GM12878 (cell line): ENCODE measurements around the gene PDIA3. TPM values are rescaled to one million over a fixed set of nuclear protein-coding genes. Genes with fewer than 3 reads are reported as not detected.

Source experiments
- ZNF217 ChIP-seq: fragments of 450-650 bp; IDR thresholded peaks from 2 replicates; pipeline ENCODE4 v1.6.1; 2017; ENCODE audit warnings: antibody characterized with exemption, mild to moderate bottlenecking
- microRNA counts: library from miRNA; unstranded; fragments of <30 nt; microRNA quantifications from one replicate; lab custom pipeline; 2016
- microRNA-seq: library from miRNA; unstranded; fragments of <30 nt; microRNA quantifications from one replicate; pipeline ENCODE4, GENCODE V29; 2018
- polyA plus RNA-seq, 11 experiments: library from polyadenylated mRNA; depleted of rRNA in 4 of 11; unstranded in 6 of 11; stranded (reverse) in 5 of 11; fragments of >200 nt; fragmentation: Nextera tagmentation in 4 of 11; fragmentation: Illumina TruSeq in 1 of 11; extraction: Ambion mirVana in 4 of 11; extraction: Trizol in 1 of 11; gene quantifications; 1 replicate in 1 of 11; 2 replicates in 10 of 11; pipeline versions ENCODE4 v1.2.1 to v1.2.3, GENCODE V29; 2011 to 2016; ENCODE audit warnings: inconsistent platforms in 2 of 11, missing spikeins in 2 of 11, low read depth in 1 of 11
- small RNA-seq: library from RNA; depleted of rRNA; stranded (forward); fragments of <200 nt; gene quantifications from one replicate; pipeline ENCODE3, GENCODE V24; 2014
- total RNA-seq, 4 experiments: library from RNA; depleted of rRNA in 3 of 4; stranded (reverse); fragments of >200 nt in 3 of 4; fragmentation: Illumina TruSeq in 1 of 4; extraction: Trizol in 1 of 4; gene quantifications; 2 replicates each; pipeline versions ENCODE4 v1.2.1 to v1.2.3, GENCODE V29; 2013 to 2021
- TF ChIP-seq, protein P1 (sequence below): IDR thresholded peaks from 2 replicates; pipeline ENCODE4 v1.6.1; 2011; ENCODE audit warnings: low read depth, low read length, improper control_type of control experiment, borderline replicate concordance

PDIA3 gene
- total and polyA plus RNA-seq, 10 of the 15 experiments (the other 5 are each of a cell fraction or from before 2014, with no cell fraction given) = 18.2 to 716 (median 181) TPM

DNA sequence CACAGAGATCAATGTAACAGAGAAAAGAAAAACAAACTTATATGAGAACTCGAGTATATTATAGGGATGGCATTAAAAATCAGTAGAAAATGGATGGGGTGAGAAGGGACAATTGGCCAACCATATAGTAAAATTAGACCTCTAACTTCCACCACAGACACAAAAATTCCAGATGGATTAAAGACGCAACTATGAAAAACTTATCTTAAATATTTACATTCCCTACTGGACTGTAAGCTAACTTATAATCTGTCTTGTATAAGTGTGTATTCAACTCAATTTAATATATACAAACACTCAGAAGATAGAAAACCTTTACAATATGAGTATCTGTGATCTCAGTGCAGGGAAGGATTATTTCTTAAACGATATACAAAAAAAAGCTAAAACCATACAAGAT, 75.3 kb downstream of the PDIA3 start (continued):
- TF ChIP-seq, protein P1, sequence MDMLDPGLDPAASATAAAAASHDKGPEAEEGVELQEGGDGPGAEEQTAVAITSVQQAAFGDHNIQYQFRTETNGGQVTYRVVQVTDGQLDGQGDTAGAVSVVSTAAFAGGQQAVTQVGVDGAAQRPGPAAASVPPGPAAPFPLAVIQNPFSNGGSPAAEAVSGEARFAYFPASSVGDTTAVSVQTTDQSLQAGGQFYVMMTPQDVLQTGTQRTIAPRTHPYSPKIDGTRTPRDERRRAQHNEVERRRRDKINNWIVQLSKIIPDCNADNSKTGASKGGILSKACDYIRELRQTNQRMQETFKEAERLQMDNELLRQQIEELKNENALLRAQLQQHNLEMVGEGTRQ = no peak
- no peak for TF ChIP-seq ZNF217

MicroRNAs within 50 kb of the gene (microRNA counts, 767-probe panel; counts per million panel counts)
- microRNA hsa-miR-1282 (lab: Ali Mortazavi, UCI) = 977 counts per million, percentile 26 among the panel's probes with 10 or more counts

Small RNA genes within 50 kb of the gene (microRNA-seq; reads per million reads assigned to microRNA genes)
- not detected for gene MIR1282

Small RNA genes within 50 kb of the gene (small RNA-seq; reads per million reads assigned to genes)
- gene MIR1282 (not detected), gene RNU6-353P (not detected), gene RNU6-354P (not detected)

Other genes starting within 250 kb of the PDIA3 start
Only the 7 nearest of the 12 such genes appear.
- not detected in 2 replicates for gene CKMT1A, start 52.6 kb upstream of the PDIA3 start, total RNA-seq (2014; rRNA removed)
- not detected in 2 replicates for gene CKMT1A, start 52.6 kb upstream of the PDIA3 start, total RNA-seq (2014; rRNA removed; fragmentation: Illumina TruSeq; extraction: Trizol)
- gene CKMT1A, start 52.6 kb upstream of the PDIA3 start, total RNA-seq (2021) = 0.13 TPM in 1 of 2 replicates, not detected in the other
- gene CKMT1A, start 52.6 kb upstream of the PDIA3 start, polyA plus RNA-seq (2011; rRNA removed) = not detected in 2 replicates
- gene CKMT1A, start 52.6 kb upstream of the PDIA3 start, polyA plus RNA-seq (2014; fragmentation: Illumina TruSeq; extraction: Trizol) = not detected in 2 replicates
- under 1 TPM in 1 of 2 experiments, not detected in 1; 0.05 TPM for gene CKMT1A, start 52.6 kb upstream of the PDIA3 start, polyA plus RNA-seq (2014; fragmentation: Nextera tagmentation; extraction: Ambion mirVana)
- not detected in 2 replicates for gene CKMT1A, start 52.6 kb upstream of the PDIA3 start, polyA plus RNA-seq (2014; rRNA removed)
- gene CKMT1A, start 52.6 kb upstream of the PDIA3 start, polyA plus RNA-seq (2016; fragmentation: Nextera tagmentation; extraction: Ambion mirVana) = not detected
- gene ELL3, start 30.5 kb downstream of the PDIA3 start, total RNA-seq (2014; rRNA removed) = 25.4 and 25.6 TPM in 2 replicates
- 15.3 and 16.2 TPM in 2 replicates for gene ELL3, start 30.5 kb downstream of the PDIA3 start, total RNA-seq (2014; rRNA removed; fragmentation: Illumina TruSeq; extraction: Trizol)
- 12.9 and 15.0 TPM in 2 replicates for gene ELL3, start 30.5 kb downstream of the PDIA3 start, total RNA-seq (2021)
- gene ELL3, start 30.5 kb downstream of the PDIA3 start, polyA plus RNA-seq (2011; rRNA removed) = 23.1 and 29.9 TPM in 2 replicates
- gene ELL3, start 30.5 kb downstream of the PDIA3 start, polyA plus RNA-seq (2014; fragmentation: Illumina TruSeq; extraction: Trizol) = 17.0 and 17.3 TPM in 2 replicates
- 10 to 100 TPM; 19.6 to 26.4 TPM for gene ELL3, start 30.5 kb downstream of the PDIA3 start, polyA plus RNA-seq (2014; fragmentation: Nextera tagmentation; extraction: Ambion mirVana)
- gene ELL3, start 30.5 kb downstream of the PDIA3 start, polyA plus RNA-seq (2014; rRNA removed) = 18.5 and 30.3 TPM in 2 replicates
- gene ELL3, start 30.5 kb downstream of the PDIA3 start, polyA plus RNA-seq (2016; fragmentation: Nextera tagmentation; extraction: Ambion mirVana) = 10 to 100 TPM; 18.8 to 20.8 TPM
- gene SERF2, start 45.9 kb downstream of the PDIA3 start, total RNA-seq (2014; rRNA removed) = 464 and 511 TPM in 2 replicates
- 502 and 521 TPM in 2 replicates for gene SERF2, start 45.9 kb downstream of the PDIA3 start, total RNA-seq (2014; rRNA removed; fragmentation: Illumina TruSeq; extraction: Trizol)
- gene SERF2, start 45.9 kb downstream of the PDIA3 start, total RNA-seq (2021) = 905 and 909 TPM in 2 replicates
- gene SERF2, start 45.9 kb downstream of the PDIA3 start, polyA plus RNA-seq (2011; rRNA removed) = 480 and 731 TPM in 2 replicates
- gene SERF2, start 45.9 kb downstream of the PDIA3 start, polyA plus RNA-seq (2014; fragmentation: Illumina TruSeq; extraction: Trizol) = 347 and 1,122 TPM in 2 replicates
- 1,000 to 10,000 TPM; 4,056 to 4,159 TPM for gene SERF2, start 45.9 kb downstream of the PDIA3 start, polyA plus RNA-seq (2014; fragmentation: Nextera tagmentation; extraction: Ambion mirVana)
- gene SERF2, start 45.9 kb downstream of the PDIA3 start, polyA plus RNA-seq (2014; rRNA removed) = 824 and 883 TPM in 2 replicates
- 1,000 to 10,000 TPM; 1,845 to 1,938 TPM for gene SERF2, start 45.9 kb downstream of the PDIA3 start, polyA plus RNA-seq (2016; fragmentation: Nextera tagmentation; extraction: Ambion mirVana)
- gene SERINC4, start 53.8 kb downstream of the PDIA3 start, total RNA-seq (2014; rRNA removed) = 0.06 and 0.11 TPM in 2 replicates
- gene SERINC4, start 53.8 kb downstream of the PDIA3 start, total RNA-seq (2014; rRNA removed; fragmentation: Illumina TruSeq; extraction: Trizol) = 0.18 and 0.31 TPM in 2 replicates
- gene SERINC4, start 53.8 kb downstream of the PDIA3 start, total RNA-seq (2021) = 0.13 and 0.15 TPM in 2 replicates
- gene SERINC4, start 53.8 kb downstream of the PDIA3 start, polyA plus RNA-seq (2011; rRNA removed) = 0.78 and 0.96 TPM in 2 replicates
- gene SERINC4, start 53.8 kb downstream of the PDIA3 start, polyA plus RNA-seq (2014; fragmentation: Illumina TruSeq; extraction: Trizol) = 0.26 and 1.1 TPM in 2 replicates
- under 1 TPM; 0.16 to 0.26 TPM for gene SERINC4, start 53.8 kb downstream of the PDIA3 start, polyA plus RNA-seq (2014; fragmentation: Nextera tagmentation; extraction: Ambion mirVana)
- gene SERINC4, start 53.8 kb downstream of the PDIA3 start, polyA plus RNA-seq (2014; rRNA removed) = 0.06 and 0.26 TPM in 2 replicates
- gene SERINC4, start 53.8 kb downstream of the PDIA3 start, polyA plus RNA-seq (2016; fragmentation: Nextera tagmentation; extraction: Ambion mirVana) = under 1 TPM in 1 of 2 experiments, not detected in 1; 0.21 TPM
- gene HYPK, start 54.2 kb downstream of the PDIA3 start, total RNA-seq (2014; rRNA removed) = 11.9 and 13.6 TPM in 2 replicates
- gene HYPK, start 54.2 kb downstream of the PDIA3 start, total RNA-seq (2014; rRNA removed; fragmentation: Illumina TruSeq; extraction: Trizol) = 8.0 and 9.7 TPM in 2 replicates
- gene HYPK, start 54.2 kb downstream of the PDIA3 start, total RNA-seq (2021) = 16.4 and 17.2 TPM in 2 replicates
- gene HYPK, start 54.2 kb downstream of the PDIA3 start, polyA plus RNA-seq (2011; rRNA removed) = 16.2 and 17.9 TPM in 2 replicates
- 12.6 and 28.2 TPM in 2 replicates for gene HYPK, start 54.2 kb downstream of the PDIA3 start, polyA plus RNA-seq (2014; fragmentation: Illumina TruSeq; extraction: Trizol)
- 10 to 100 TPM in 1 of 2 experiments, 1 to 10 TPM in 1; 8.6 to 11.0 TPM for gene HYPK, start 54.2 kb downstream of the PDIA3 start, polyA plus RNA-seq (2014; fragmentation: Nextera tagmentation; extraction: Ambion mirVana)
- gene HYPK, start 54.2 kb downstream of the PDIA3 start, polyA plus RNA-seq (2014; rRNA removed) = 20.3 and 23.3 TPM in 2 replicates
- 10 to 100 TPM; 35.2 to 38.4 TPM for gene HYPK, start 54.2 kb downstream of the PDIA3 start, polyA plus RNA-seq (2016; fragmentation: Nextera tagmentation; extraction: Ambion mirVana)
- gene MFAP1, start 78.3 kb downstream of the PDIA3 start, total RNA-seq (2014; rRNA removed) = 24.5 and 33.1 TPM in 2 replicates
- 61.5 and 66.1 TPM in 2 replicates for gene MFAP1, start 78.3 kb downstream of the PDIA3 start, total RNA-seq (2014; rRNA removed; fragmentation: Illumina TruSeq; extraction: Trizol)
- gene MFAP1, start 78.3 kb downstream of the PDIA3 start, total RNA-seq (2021) = 35.8 and 37.0 TPM in 2 replicates
- 43.1 and 57.9 TPM in 2 replicates for gene MFAP1, start 78.3 kb downstream of the PDIA3 start, polyA plus RNA-seq (2011; rRNA removed)
- gene MFAP1, start 78.3 kb downstream of the PDIA3 start, polyA plus RNA-seq (2014; fragmentation: Illumina TruSeq; extraction: Trizol) = 67.3 and 72.4 TPM in 2 replicates
- 10 to 100 TPM; 34.9 to 51.6 TPM for gene MFAP1, start 78.3 kb downstream of the PDIA3 start, polyA plus RNA-seq (2014; fragmentation: Nextera tagmentation; extraction: Ambion mirVana)
- gene MFAP1, start 78.3 kb downstream of the PDIA3 start, polyA plus RNA-seq (2014; rRNA removed) = 23.9 and 33.0 TPM in 2 replicates
- 10 to 100 TPM; 54.8 to 58.6 TPM for gene MFAP1, start 78.3 kb downstream of the PDIA3 start, polyA plus RNA-seq (2016; fragmentation: Nextera tagmentation; extraction: Ambion mirVana)
- gene WDR76, start 80.6 kb downstream of the PDIA3 start, total RNA-seq (2014; rRNA removed) = 41.9 and 49.5 TPM in 2 replicates
- gene WDR76, start 80.6 kb downstream of the PDIA3 start, total RNA-seq (2014; rRNA removed; fragmentation: Illumina TruSeq; extraction: Trizol) = 59.7 and 63.2 TPM in 2 replicates
- 43.0 and 46.7 TPM in 2 replicates for gene WDR76, start 80.6 kb downstream of the PDIA3 start, total RNA-seq (2021)
- gene WDR76, start 80.6 kb downstream of the PDIA3 start, polyA plus RNA-seq (2011; rRNA removed) = 30.3 and 39.2 TPM in 2 replicates
- gene WDR76, start 80.6 kb downstream of the PDIA3 start, polyA plus RNA-seq (2014; fragmentation: Illumina TruSeq; extraction: Trizol) = 58.3 and 74.3 TPM in 2 replicates
- 10 to 100 TPM in 1 of 2 experiments, 1 to 10 TPM in 1; 8.0 to 20.9 TPM for gene WDR76, start 80.6 kb downstream of the PDIA3 start, polyA plus RNA-seq (2014; fragmentation: Nextera tagmentation; extraction: Ambion mirVana)
- gene WDR76, start 80.6 kb downstream of the PDIA3 start, polyA plus RNA-seq (2014; rRNA removed) = 28.3 and 38.8 TPM in 2 replicates
- 10 to 100 TPM; 22.0 to 27.4 TPM for gene WDR76, start 80.6 kb downstream of the PDIA3 start, polyA plus RNA-seq (2016; fragmentation: Nextera tagmentation; extraction: Ambion mirVana)